ENCODE data around the gene RLF.

RLF gene

GRCh38 chr1:40270152-40270834 lies 109.1 kb downstream of the RLF start:
- no peak for DNase-seq (ENCODE audit: low spot score)

- no peak for DNase-seq (ENCODE audit: low spot score)
Observed at GRCh38 chr1:40272653-40273213, 111.5 kb downstream of the RLF start.

- DNase-seq (ENCODE audit: low spot score), result no peak
Observed at GRCh38 chr1:40273547-40274166, 112.5 kb downstream of the RLF start.

GRCh38 chr1:40274331-40274730 lies 113.1 kb downstream of the RLF start:
- no peak for DNase-seq (ENCODE audit: low spot score)

GRCh38 chr1:40276122-40276521 lies 114.9 kb downstream of the RLF start:
- DNase-seq (ENCODE audit: low spot score), result no peak

GRCh38 chr1:40281853-40282252 lies 120.7 kb downstream of the RLF start:
- no peak for DNase-seq (ENCODE audit: low spot score)
